ENCODE results near the gene RNF215.

RNF215 gene

DNA sequence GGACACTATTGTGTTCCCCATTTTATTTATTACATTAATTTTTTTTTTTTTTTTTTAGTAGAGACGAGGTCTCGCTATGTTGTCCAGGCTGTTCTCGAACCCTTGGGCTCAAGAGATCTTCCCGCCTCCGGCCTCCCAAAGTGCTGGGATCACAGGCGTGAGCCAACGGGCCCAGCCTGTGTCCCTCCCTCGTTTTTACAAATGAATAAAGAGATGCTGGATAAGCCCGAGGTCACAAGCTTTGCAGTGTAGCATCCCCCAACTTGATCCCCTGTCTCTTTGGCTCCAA is 38.1 kb upstream of the RNF215 start:
- H3K36me3 ChIP-seq (ENCODE audit: insufficient read depth, low read length): peaks cover 29% of the 10 kb centered on the region
- no peaks in the 10 kb centered on the region for H3K9me2 ChIP-seq (ENCODE audit: low read depth, low read length)
- H3K9me3 ChIP-seq (ENCODE audit: low read length): no peaks in the 10 kb centered on the region
- peak overlapping the region; percentile 81 for H3K4me2 ChIP-seq (ENCODE audit: low read length)
- peak overlapping the region; percentile 80; the same call in 1 of the 2 replicates for H2AFZ ChIP-seq (ENCODE audit: low read length)
- H3F3A ChIP-seq (ENCODE audit: insufficient read depth, low read length): no peaks in the 10 kb centered on the region
- H4K20me1 ChIP-seq (ENCODE audit: insufficient read depth, low read length): no peaks in the 10 kb centered on the region
- peaks cover 43% of the 10 kb centered on the region for H3K4me1 ChIP-seq (ENCODE audit: insufficient read depth, low read length, severe bottlenecking)
- H3K79me2 ChIP-seq (ENCODE audit: insufficient read depth, low read length): no peaks in the 10 kb centered on the region
- no peaks in the 10 kb centered on the region for H3K27me3 ChIP-seq (ENCODE audit: insufficient read depth, low read length)
- TF ChIP-seq, protein P1, sequence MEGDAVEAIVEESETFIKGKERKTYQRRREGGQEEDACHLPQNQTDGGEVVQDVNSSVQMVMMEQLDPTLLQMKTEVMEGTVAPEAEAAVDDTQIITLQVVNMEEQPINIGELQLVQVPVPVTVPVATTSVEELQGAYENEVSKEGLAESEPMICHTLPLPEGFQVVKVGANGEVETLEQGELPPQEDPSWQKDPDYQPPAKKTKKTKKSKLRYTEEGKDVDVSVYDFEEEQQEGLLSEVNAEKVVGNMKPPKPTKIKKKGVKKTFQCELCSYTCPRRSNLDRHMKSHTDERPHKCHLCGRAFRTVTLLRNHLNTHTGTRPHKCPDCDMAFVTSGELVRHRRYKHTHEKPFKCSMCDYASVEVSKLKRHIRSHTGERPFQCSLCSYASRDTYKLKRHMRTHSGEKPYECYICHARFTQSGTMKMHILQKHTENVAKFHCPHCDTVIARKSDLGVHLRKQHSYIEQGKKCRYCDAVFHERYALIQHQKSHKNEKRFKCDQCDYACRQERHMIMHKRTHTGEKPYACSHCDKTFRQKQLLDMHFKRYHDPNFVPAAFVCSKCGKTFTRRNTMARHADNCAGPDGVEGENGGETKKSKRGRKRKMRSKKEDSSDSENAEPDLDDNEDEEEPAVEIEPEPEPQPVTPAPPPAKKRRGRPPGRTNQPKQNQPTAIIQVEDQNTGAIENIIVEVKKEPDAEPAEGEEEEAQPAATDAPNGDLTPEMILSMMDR (IDR thresholded peaks at IDR 0.05; ENCODE audit: low read length): no peak
- no peak for TF ChIP-seq EZH2 (IDR thresholded peaks at IDR 0.05; ENCODE audit: borderline replicate concordance, low read length)
- H3K27ac ChIP-seq (ENCODE audit: low read depth, low read length, poor library complexity, severe bottlenecking): peak overlapping the region; percentile 67
- peak overlapping the region; percentile 87 for H3K9ac ChIP-seq (ENCODE audit: low read length)
- peak overlapping the region; percentile 81 for H3K4me3 ChIP-seq (ENCODE audit: low read depth, low read length, poor library complexity, severe bottlenecking)

DNA sequence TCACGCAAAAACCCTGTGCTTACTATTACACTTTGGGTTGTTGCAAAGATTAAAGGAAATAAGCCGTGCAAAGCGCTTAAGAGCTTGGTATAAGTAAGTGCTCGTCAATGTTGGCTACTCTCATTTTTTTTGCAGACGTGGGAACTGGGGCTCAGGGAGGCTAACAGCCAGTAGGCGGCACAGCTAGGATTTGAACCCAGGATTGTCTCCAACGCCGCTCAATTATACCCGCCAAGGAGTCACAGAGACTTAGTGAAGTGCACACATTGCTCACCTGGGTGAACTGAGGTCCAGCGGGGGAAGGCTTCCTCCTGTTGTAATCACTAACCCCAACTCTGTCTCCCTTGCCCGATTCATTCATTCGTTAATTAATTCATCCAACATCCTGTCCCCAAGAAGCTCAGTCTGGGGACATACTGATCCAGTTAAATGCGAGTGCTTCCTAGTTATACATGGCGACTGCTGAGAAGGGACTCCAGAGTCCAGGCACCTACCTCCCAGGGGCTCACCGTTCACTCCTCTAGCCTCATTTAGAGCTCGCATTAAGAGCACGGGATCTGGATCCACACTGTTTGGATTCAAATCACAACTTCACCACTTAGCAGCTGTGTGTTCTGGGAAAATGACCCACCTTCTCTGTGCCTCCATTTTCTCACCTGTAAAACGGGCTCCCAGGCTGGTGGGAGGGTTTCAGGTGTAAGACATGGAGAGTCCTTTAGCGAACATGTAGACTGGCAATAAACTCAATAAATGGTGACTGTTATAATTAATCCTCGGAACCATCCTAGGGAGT is 37.5 kb upstream of the RNF215 start:
- Histone ChIP-seq H3K27me3 (ENCODE audit: insufficient read depth, low read length) (no peaks in the 10 kb centered on the region), H3K9ac (ENCODE audit: low read length) (peak overlapping the region; percentile 87), H2AFZ (ENCODE audit: low read length) (peak overlapping the region; percentile 80; the same call in 1 of the 2 replicates), H3K9me2 (ENCODE audit: low read depth, low read length) (no peaks in the 10 kb centered on the region), H3K9me3 (ENCODE audit: low read length) (no peaks in the 10 kb centered on the region), H3K4me1 (ENCODE audit: insufficient read depth, low read length, severe bottlenecking) (peaks cover 43% of the 10 kb centered on the region), H3K79me2 (ENCODE audit: insufficient read depth, low read length) (no peaks in the 10 kb centered on the region), H4K20me1 (ENCODE audit: insufficient read depth, low read length) (no peaks in the 10 kb centered on the region), H3K4me2 (ENCODE audit: low read length) (peak overlapping the region; percentile 81), H3K36me3 (ENCODE audit: insufficient read depth, low read length) (peaks cover 30% of the 10 kb centered on the region), H3F3A (ENCODE audit: insufficient read depth, low read length) (no peaks in the 10 kb centered on the region), H3K4me3 (ENCODE audit: low read depth, low read length, poor library complexity, severe bottlenecking) (peak overlapping the region; percentile 81), H3K27ac (ENCODE audit: low read depth, low read length, poor library complexity, severe bottlenecking) (peak overlapping the region; percentile 67)
- TF ChIP-seq, protein P1 (IDR thresholded peaks at IDR 0.05; ENCODE audit: low read length): peak; percentile 19; the same call in 1 of the 2 replicates
- no peak for TF ChIP-seq EZH2 (IDR thresholded peaks at IDR 0.05; ENCODE audit: borderline replicate concordance, low read length)

DNA sequence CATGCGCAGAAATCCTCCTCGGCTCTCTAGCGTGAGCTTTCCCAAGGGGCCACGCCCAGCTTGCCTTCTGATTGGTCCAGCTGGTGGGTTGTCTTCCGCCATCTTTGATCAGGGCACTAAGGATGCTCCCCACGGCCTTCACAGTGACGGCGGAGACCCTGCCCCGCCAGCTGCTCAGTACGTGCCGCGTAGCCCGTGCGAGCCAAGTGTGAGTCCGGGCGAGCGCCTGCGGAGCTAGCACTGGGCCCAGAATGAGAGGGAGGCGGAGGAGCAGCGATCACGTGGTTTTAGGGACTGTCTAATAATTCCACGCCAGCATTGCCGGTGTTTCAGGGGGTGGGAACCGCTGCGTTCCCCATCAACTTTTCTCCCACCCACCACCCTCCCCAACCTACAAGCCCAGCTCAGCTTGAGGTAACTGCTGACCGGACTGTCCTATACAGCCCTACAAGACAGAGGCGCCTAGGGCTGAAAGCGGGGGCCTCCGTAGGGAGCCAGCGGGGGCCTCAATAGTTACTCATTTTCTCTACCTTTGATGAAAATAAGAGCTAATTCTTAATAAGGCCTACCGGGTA is 36.8 kb upstream of the RNF215 start:
- no peaks in the 10 kb centered on the region for H3K9me3 ChIP-seq (ENCODE audit: low read length)
- H3K4me3 ChIP-seq (ENCODE audit: low read depth, low read length, poor library complexity, severe bottlenecking): peak overlapping the region; percentile 81
- H3K27ac ChIP-seq (ENCODE audit: low read depth, low read length, poor library complexity, severe bottlenecking): peak overlapping the region; percentile 67
- no peaks in the 10 kb centered on the region for H3F3A ChIP-seq (ENCODE audit: insufficient read depth, low read length)
- H4K20me1 ChIP-seq (ENCODE audit: insufficient read depth, low read length): no peaks in the 10 kb centered on the region
- peak overlapping the region; percentile 93 for H3K9ac ChIP-seq (ENCODE audit: low read length)
- TF ChIP-seq EZH2 (IDR thresholded peaks at IDR 0.05; ENCODE audit: borderline replicate concordance, low read length): no peak
- TF ChIP-seq, protein P1 (IDR thresholded peaks at IDR 0.05; ENCODE audit: low read length): no peak
- no peaks in the 10 kb centered on the region for H3K27me3 ChIP-seq (ENCODE audit: insufficient read depth, low read length)
- peak overlapping the region; percentile 83 for H3K4me2 ChIP-seq (ENCODE audit: low read length)
- no peaks in the 10 kb centered on the region for H3K9me2 ChIP-seq (ENCODE audit: low read depth, low read length)
- H3K36me3 ChIP-seq (ENCODE audit: insufficient read depth, low read length): peaks cover 30% of the 10 kb centered on the region
- no peaks in the 10 kb centered on the region for H3K79me2 ChIP-seq (ENCODE audit: insufficient read depth, low read length)
- H3K4me1 ChIP-seq (ENCODE audit: insufficient read depth, low read length, severe bottlenecking): peaks cover 43% of the 10 kb centered on the region
- H2AFZ ChIP-seq (ENCODE audit: low read length): no peak overlapping the region

Data from OCI-LY1 (cell line).